Head of caudate nucleus (tissue), 42 donors: ENCODE results near the gene MRPL43.

Source experiments
- DNase-seq, 42 donors: peaks; one replicate each; pipeline versions ENCODE4 v3.0.0 to v3.0.0-alpha.2; 2020 to 2021; ENCODE audit warnings: mixed read lengths in 7 of 42
- intact Hi-C: fragments of 100-400 bp; cut with DNase I; formaldehyde crosslinking; loops from one replicate; pipeline ENCODE4 v1.15.0; 2022

MRPL43 gene

GRCh38 chr10:100948916-100949315 lies 38.4 kb downstream of the MRPL43 start:
- no peak for DNase-seq
- intact Hi-C loops = no loop called here

GRCh38 chr10:100945754-100946153 lies 41.5 kb downstream of the MRPL43 start:
- DNase-seq = no peak
- intact Hi-C loops = no loop called here

- DNase-seq = no peak
These were observed 43.8 kb downstream of the MRPL43 start for GRCh38 chr10:100943508-100943907.

GRCh38 chr10:100942229-100942628 lies 45.1 kb downstream of the MRPL43 start:
- intact Hi-C loops = no loop called here
- no peak for DNase-seq

More at GRCh38 chr10:100943508-100943907, 43.8 kb downstream of the MRPL43 start:
- intact Hi-C loops = no loop called here

- no peak for DNase-seq
- intact Hi-C loops = no loop called here
These were observed 47.4 kb downstream of the MRPL43 start for GRCh38 chr10:100939763-100940344.
